B cell (primary cell): ENCODE results near the gene LMAN1L. TPM values are rescaled to one million over a fixed set of nuclear protein-coding genes. Genes with fewer than 3 reads are reported as not detected.

Experiments
- ATAC-seq: fragments of 200-7000 bp; cut with Tn5 transposase; one replicate; pipeline ENCODE4 v1.10.0; 2021; ENCODE audit warnings: low read depth, mild to moderate bottlenecking, moderate number of reproducible peaks, moderate library complexity
- CTCF ChIA-PET: fragments of 350-600 bp; sonication (Branson Sonifier 250); formaldehyde crosslinking; loops from one replicate; lab custom pipeline; 2021; ENCODE audit warnings: antibody characterized with exemption, inconsistent platforms; lab: Charles Lee
- POLR2A ChIA-PET: fragments of 350-600 bp; sonication (Branson Sonifier 250); formaldehyde crosslinking; loops from one replicate; lab custom pipeline; 2021; ENCODE audit warnings: antibody characterized with exemption; lab: Charles Lee
- DNase-seq: peaks from one replicate; pipeline ENCODE4 v3.0.0; 2013
- H2AFZ ChIP-seq: 2 replicates; pipeline ENCODE4 v1.6.1; 2012; ENCODE audit warnings: mild to moderate bottlenecking, low read depth, low read length; ENCODE audit not compliant: insufficient read depth, poor library complexity, severe bottlenecking
- H3K27ac ChIP-seq, 2 donors: 1 replicate in 1 of 2; 2 replicates in 1 of 2; pipeline ENCODE4 v1.5.1; 2012 to 2013; ENCODE audit warnings: low read length in 2 of 2, mild to moderate bottlenecking in 2 of 2, moderate library complexity in 1 of 2
- H3K27me3 ChIP-seq, 4 experiments: fragments of 200-600 bp in 1 of 4; sonication (generic) in 1 of 4; replicated peaks in 1 of 4; 1 replicate in 2 of 4; 2 replicates in 2 of 4; pipeline versions ENCODE4 v1.6.1 to v1.7.0; 2013 to 2016; ENCODE audit warnings: low read length in 3 of 4, mild to moderate bottlenecking in 2 of 4, mixed read lengths in 1 of 4, moderate library complexity in 1 of 4; ENCODE audit not compliant: insufficient read depth in 4 of 4, control insufficient read depth in 3 of 4; ENCODE audit errors: control extremely low read depth in 1 of 4
- H3K36me3 ChIP-seq, 2 experiments: replicated peaks in 1 of 2; 1 replicate in 1 of 2; 2 replicates in 1 of 2; pipeline versions ENCODE4 v1.6.1 to v1.7.1; 2013; ENCODE audit warnings: low read length in 1 of 2; ENCODE audit not compliant: insufficient read depth in 2 of 2, control insufficient read depth in 1 of 2; ENCODE audit errors: control extremely low read depth in 1 of 2, extremely low read depth in 1 of 2
- H3K4me1 ChIP-seq, 2 donors: fragments of 200-600 bp in 1 of 2; sonication (generic) in 1 of 2; 1 replicate in 1 of 2; 2 replicates in 1 of 2; pipeline versions ENCODE4 v1.5.1 to v1.6.1; 2013 to 2017; ENCODE audit warnings: low read length in 2 of 2; ENCODE audit not compliant: control insufficient read depth in 2 of 2, insufficient read depth in 2 of 2
- H3K4me2 ChIP-seq: replicated peaks from 2 replicates; pipeline ENCODE3; 2012; ENCODE audit warnings: mild to moderate bottlenecking, low read depth, low read length; ENCODE audit not compliant: poor library complexity, severe bottlenecking
- H3K4me3 ChIP-seq, 5 experiments: fragments of 200-600 bp in 1 of 5; sonication (generic) in 1 of 5; 1 replicate in 3 of 5; 2 replicates in 2 of 5; pipeline versions ENCODE4 v1.5.1 to v1.7.0; 2011 to 2016; ENCODE audit warnings: low read length in 4 of 5, mild to moderate bottlenecking in 4 of 5, low read depth in 2 of 5, control low read depth in 1 of 5, moderate library complexity in 1 of 5; ENCODE audit not compliant: insufficient read depth in 1 of 5; ENCODE audit errors: control extremely low read depth in 1 of 5, extremely low read depth in 1 of 5
- H3K79me2 ChIP-seq: fragments of 200-600 bp; sonication (generic); one replicate; pipeline ENCODE4 v1.6.0; 2016; ENCODE audit warnings: low read length; ENCODE audit not compliant: control insufficient read depth, insufficient read depth
- H3K9ac ChIP-seq: fragments of 200-600 bp; sonication (generic); 2 replicates; pipeline ENCODE4 v1.6.1; 2017; ENCODE audit warnings: mild to moderate bottlenecking, low read length, moderate library complexity
- H3K9me3 ChIP-seq, 3 donors: one replicate each; pipeline versions ENCODE4 v1.6.1 to v1.7.1; 2013; ENCODE audit warnings: low read length in 2 of 3; ENCODE audit not compliant: control insufficient read depth in 2 of 3, insufficient read depth in 1 of 3; ENCODE audit errors: control extremely low read depth in 1 of 3
- H4K20me1 ChIP-seq: 2 replicates; pipeline ENCODE4 v1.6.0; 2012; ENCODE audit warnings: mild to moderate bottlenecking, low read length; ENCODE audit not compliant: insufficient read depth, control insufficient read depth, poor library complexity, severe bottlenecking
- H3K27ac Mint-ChIP-seq: one replicate; pipeline ENCODE4 v1.8.0; 2021; ENCODE audit warnings: mixed read lengths
- H3K27me3 Mint-ChIP-seq: one replicate; pipeline ENCODE4 v1.8.0; 2021; ENCODE audit warnings: mixed read lengths
- H3K4me1 Mint-ChIP-seq: one replicate; pipeline ENCODE4 v1.8.0; 2021; ENCODE audit warnings: mixed read lengths
- H3K4me3 Mint-ChIP-seq: one replicate; pipeline ENCODE4 v1.8.0; 2021; ENCODE audit warnings: mixed read lengths
- H3K9me3 Mint-ChIP-seq: one replicate; pipeline ENCODE4 v1.8.0; 2022; ENCODE audit warnings: mixed read lengths; ENCODE audit not compliant: insufficient read depth
- CTCF ChIP-seq: fragments of 200-600 bp; IDR thresholded peaks from one replicate; pipeline ENCODE4 v1.8.0; 2022; ENCODE audit warnings: antibody characterized with exemption, mild to moderate bottlenecking
- EZH2 ChIP-seq: IDR thresholded peaks from 2 replicates; pipeline ENCODE4 v1.6.1; 2012; ENCODE audit warnings: borderline replicate concordance, low read depth, mild to moderate bottlenecking, moderate library complexity, low read length; ENCODE audit not compliant: insufficient read depth, poor library complexity, severe bottlenecking
- WGBS: methylation state at CpG from one replicate; pipeline ENCODE4 v1.1.5; 2013; ENCODE audit warnings: missing lambda C conversion rate; ENCODE audit not compliant: insufficient coverage; 5-methylcytosine and 5-hydroxymethylcytosine counted together
- intact Hi-C: fragments of 100-400 bp; cut with micrococcal nuclease; formaldehyde crosslinking; loops from one replicate; pipeline ENCODE4 v1.10.0; 2022
- polyA plus RNA-seq: library from polyadenylated mRNA; depleted of rRNA; stranded (reverse); fragments of >200 nt; gene quantifications from 2 replicates; pipeline ENCODE4 v1.2.3, GENCODE V29; 2012
- total RNA-seq, 2 donors: library from RNA; stranded (reverse); fragments of 120-200 nt in 1 of 2; gene quantifications; 1 replicate in 1 of 2; 2 replicates in 1 of 2; pipeline versions ENCODE4 v1.2.3 to v1.2.4, GENCODE V29; 2013 to 2022

LMAN1L gene
- total and polyA plus RNA-seq, 2 donors (not counting 1 experiment from before 2014, with no cell fraction given) = 0.60 to 1.1 TPM

- H2AFZ ChIP-seq = no peak overlapping the region
- peaks cover 0 to 6% (median 0%) of the 10 kb centered on the region in 3 donors for H3K9me3 ChIP-seq
- peaks cover 0 to 10% of the 10 kb centered on the region in 2 experiments for H3K36me3 ChIP-seq
- no peaks in the 10 kb centered on the region for H3K27me3 ChIP-seq
- TF ChIP-seq EZH2 (no peak), CTCF (no peak)
- intact Hi-C loops = loop anchor here (10.0 kb wide), 1 partner anchor 348 kb away; the partner anchor contains the start of gene SEMA7A
- ATAC-seq = peak; percentile 1
- ChIA-PET POLR2A (interaction anchor here (2.9 to 15.2 kb wide), 3 partner anchors 8 to 11 kb away, joined by 16 to 572 read pairs (median 19); no protein-coding TSS in a partner anchor), CTCF (interaction anchor here (1.0 to 37.1 kb wide), 5 partner anchors 3 to 401 kb away, joined by 3 to 2548 read pairs (median 5); partner anchors contain the start of genes CSK and LMAN1L)
- peaks cover 17% of the 10 kb centered on the region for H4K20me1 ChIP-seq
- no peaks in the 10 kb centered on the region for H3K9me3 Mint-ChIP-seq
- H3K4me1 ChIP-seq = peaks cover 63 to 84% of the 10 kb centered on the region in 2 donors
- H3K4me2 ChIP-seq = peak overlapping the region; percentile 91
- peak; percentile 69 for DNase-seq
- peak overlapping the region; percentile 93 for H3K4me3 Mint-ChIP-seq
- peak overlapping the region; percentile 84 for H3K9ac ChIP-seq
- peak overlapping the region; percentile 42 to 99 (median 86) for H3K4me3 ChIP-seq
- peaks cover 75% of the 10 kb centered on the region for H3K79me2 ChIP-seq
- peak overlapping the region; percentile 90 to 93 for H3K27ac ChIP-seq
- H3K4me1 Mint-ChIP-seq = peaks cover 85% of the 10 kb centered on the region
- no peaks in the 10 kb centered on the region for H3K27me3 Mint-ChIP-seq
- peak overlapping the region; percentile 96 for H3K27ac Mint-ChIP-seq
- 0% methylated on average over 12 of the region's 13 CpGs for WGBS
Measured at GRCh38 chr15:74783072-74783807, 29.4 kb upstream of the LMAN1L start.
